Memory B cell (primary cell): ENCODE measurements around the gene DENND5A.
"Not testable (repeated sequence)": the region's sequence is repeated elsewhere in the genome, so short reads cannot be mapped to it uniquely, and the experiment has no call there.

Experiments used
- ATAC-seq: fragments of 150-1000 bp; cut with Tn5 transposase; 2 replicates; pipeline ENCODE4 v1.10.0; 2021; ENCODE audit warnings: low read depth, mild to moderate bottlenecking, moderate library complexity
- DNase-seq, 2 donors: peaks; one replicate each; pipeline ENCODE4 v3.0.0; 2022; ENCODE audit warnings: low spot score in 2 of 2
- H3K27ac Mint-ChIP-seq: one replicate; pipeline ENCODE4 v1.8.0; 2022; ENCODE audit warnings: mild to moderate bottlenecking, moderate library complexity, mixed read lengths
- H3K27me3 Mint-ChIP-seq: one replicate; pipeline ENCODE4 v1.8.0; 2022; ENCODE audit warnings: mixed read lengths
- H3K36me3 Mint-ChIP-seq: one replicate; pipeline ENCODE4 v1.8.0; 2022; ENCODE audit warnings: mild to moderate bottlenecking, mixed read lengths
- H3K4me1 Mint-ChIP-seq: one replicate; pipeline ENCODE4 v1.8.0; 2022; ENCODE audit warnings: mixed read lengths
- H3K4me3 Mint-ChIP-seq: one replicate; pipeline ENCODE4 v1.8.0; 2022; ENCODE audit warnings: mild to moderate bottlenecking, moderate library complexity, mixed read lengths
- H3K9me3 Mint-ChIP-seq: one replicate; pipeline ENCODE4 v1.8.0; 2022; ENCODE audit warnings: mixed read lengths

The DENND5A gene

DNA sequence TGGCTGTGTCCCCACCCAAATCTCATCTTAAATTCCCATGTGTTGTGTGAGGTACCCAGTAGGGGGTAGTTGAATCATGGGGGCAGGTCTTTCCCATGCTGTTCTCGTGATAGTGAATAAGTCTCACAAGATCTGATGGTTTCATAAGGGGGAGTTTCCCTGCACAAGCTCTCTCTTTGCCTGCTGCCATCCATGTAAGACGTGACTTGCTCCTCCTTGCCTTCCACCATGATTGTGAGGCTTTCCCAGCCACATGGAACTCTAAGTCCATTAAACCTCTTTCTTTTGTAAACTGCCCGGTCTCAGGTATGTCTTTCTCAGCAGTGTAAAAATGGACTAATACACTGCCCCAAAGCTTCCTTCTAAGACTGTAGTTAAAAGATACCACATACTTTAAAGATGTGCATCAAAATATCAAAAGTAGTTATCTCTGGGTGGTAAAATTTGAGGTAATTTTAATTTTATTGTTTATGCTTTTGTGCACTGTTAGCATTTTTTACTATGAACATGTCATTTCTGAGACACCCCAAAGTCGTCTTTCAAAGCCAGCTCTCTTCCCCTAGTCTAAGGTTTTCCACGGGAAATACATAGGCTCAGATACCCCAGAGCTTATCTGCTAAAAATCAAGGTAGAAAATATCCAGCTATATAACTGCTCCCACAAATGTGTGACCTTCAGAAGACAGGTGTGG, 74.7 kb downstream of the DENND5A start:
- H3K36me3 Mint-ChIP-seq, result peaks cover 24% of the 10 kb centered on the region
- DNase-seq, H3K4me3 Mint-ChIP-seq, H3K27me3 Mint-ChIP-seq, H3K27ac Mint-ChIP-seq, H3K9me3 Mint-ChIP-seq, ATAC-seq, H3K4me1 Mint-ChIP-seq: not testable (repeated sequence)

DNA sequence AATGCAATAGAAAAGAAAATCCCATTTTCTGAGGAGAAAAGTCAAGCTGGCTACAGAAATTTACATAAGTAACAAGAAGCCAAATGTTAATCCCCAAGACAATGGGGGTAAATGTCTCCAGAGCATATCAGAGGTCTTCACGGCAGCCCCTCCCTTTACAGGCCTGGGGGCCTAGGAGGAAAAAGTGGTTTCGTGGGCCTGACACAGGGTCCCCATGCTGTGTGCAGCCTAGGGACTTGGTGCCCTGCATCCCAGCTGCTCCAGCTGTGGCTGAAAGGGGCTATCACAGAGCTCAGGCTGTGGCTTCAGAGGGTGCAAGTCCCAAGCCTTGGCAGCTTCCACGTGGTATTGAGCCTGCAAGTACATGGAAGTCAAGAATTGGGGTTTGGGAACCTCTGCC, 76.3 kb downstream of the DENND5A start:
- DNase-seq, H3K9me3 Mint-ChIP-seq, H3K27me3 Mint-ChIP-seq, H3K4me3 Mint-ChIP-seq, H3K27ac Mint-ChIP-seq, ATAC-seq, H3K4me1 Mint-ChIP-seq: not testable (repeated sequence)
- H3K36me3 Mint-ChIP-seq, result peaks cover 26% of the 10 kb centered on the region

DNA sequence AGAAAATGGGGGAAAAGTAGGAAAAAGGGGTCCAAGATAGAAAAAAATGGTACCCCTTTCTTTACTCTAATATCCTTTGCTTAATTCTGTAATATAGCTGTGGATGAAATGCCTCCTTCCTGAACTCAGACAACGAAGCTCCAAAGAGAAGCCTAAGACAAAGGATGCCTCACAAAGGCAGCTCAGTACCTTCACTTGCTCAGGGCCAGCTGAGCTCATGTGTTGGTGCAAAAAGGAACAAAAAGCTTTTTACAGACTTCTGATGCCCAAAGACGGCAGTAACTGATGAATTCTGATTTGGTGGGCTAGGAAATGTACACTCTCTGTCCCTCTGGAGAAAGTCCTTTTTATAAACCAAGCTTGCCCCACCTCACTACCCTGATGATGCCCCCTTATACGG, 77.5 kb downstream of the DENND5A start:
- DNase-seq (no peak), ATAC-seq (no peak)
- H3K36me3 Mint-ChIP-seq, result peaks cover 26% of the 10 kb centered on the region
- H3K9me3 Mint-ChIP-seq, result no peaks in the 10 kb centered on the region
- H3K27me3 Mint-ChIP-seq, result no peaks in the 10 kb centered on the region
- no peak overlapping the region for H3K4me3 Mint-ChIP-seq
- H3K4me1 Mint-ChIP-seq, result no peaks in the 10 kb centered on the region
- no peak overlapping the region for H3K27ac Mint-ChIP-seq

DNA sequence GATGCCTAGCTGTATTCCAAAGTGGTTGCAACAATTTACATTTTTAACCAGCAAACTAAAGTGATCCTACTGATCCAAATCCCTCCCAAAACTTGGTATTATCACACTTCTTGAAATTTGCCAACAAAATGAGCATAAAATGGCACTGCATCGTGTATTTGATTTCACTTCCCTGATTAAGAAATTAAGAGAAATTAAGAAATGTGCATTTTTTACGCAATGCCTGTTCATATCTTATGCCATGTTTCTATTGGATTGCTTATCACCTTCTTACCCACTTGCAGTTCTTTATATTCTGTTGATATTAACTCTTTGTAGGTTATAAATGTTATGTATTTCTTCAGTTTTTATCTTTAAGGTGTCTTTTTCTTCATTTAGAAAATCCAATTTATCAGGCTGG, 80.6 kb downstream of the DENND5A start:
- no peaks in the 10 kb centered on the region for H3K27me3 Mint-ChIP-seq
- no peak for DNase-seq
- H3K9me3 Mint-ChIP-seq, result no peaks in the 10 kb centered on the region
- no peak overlapping the region for H3K27ac Mint-ChIP-seq
- no peak overlapping the region for H3K4me3 Mint-ChIP-seq
- no peak for ATAC-seq
- peaks cover 26% of the 10 kb centered on the region for H3K36me3 Mint-ChIP-seq
- H3K4me1 Mint-ChIP-seq, result no peaks in the 10 kb centered on the region

DNA sequence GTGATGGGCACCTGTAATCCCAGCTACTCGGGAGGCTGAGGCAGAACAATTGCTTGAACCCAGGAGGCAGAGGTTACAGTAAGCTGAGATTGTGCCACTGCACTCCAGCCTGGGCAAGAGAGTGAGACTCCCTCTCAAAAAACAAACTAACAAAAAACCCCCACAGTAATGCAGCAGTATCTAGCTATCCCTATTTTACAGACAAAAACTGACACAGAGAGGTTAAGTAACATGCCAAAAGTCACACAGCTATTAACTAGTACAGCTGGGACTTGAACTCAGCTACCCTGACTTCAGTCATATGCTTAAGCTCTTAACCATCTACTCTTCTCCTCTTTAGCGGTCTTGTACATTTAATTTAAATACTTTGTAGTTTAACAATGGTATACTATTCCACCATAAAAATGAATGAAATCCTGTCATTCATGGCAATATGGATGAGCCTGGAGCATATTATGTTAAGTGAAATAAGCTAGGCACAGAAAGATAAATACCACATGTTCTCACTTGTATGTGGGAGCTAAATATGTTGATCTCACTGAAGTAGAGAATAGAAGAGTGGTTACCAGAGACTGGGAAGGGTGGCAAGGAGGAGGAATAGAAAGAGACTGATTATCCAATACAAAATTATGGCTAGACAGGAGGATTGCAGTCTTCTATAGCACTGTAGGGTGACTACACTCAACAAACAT, 82.8 kb downstream of the DENND5A start:
- Mint-ChIP-seq H3K27me3 (no peaks in the 10 kb centered on the region), H3K36me3 (peaks cover 20% of the 10 kb centered on the region), H3K4me1 (no peaks in the 10 kb centered on the region), H3K27ac (no peak overlapping the region), H3K4me3 (no peak overlapping the region), H3K9me3 (no peaks in the 10 kb centered on the region)
- ATAC-seq (no peak), DNase-seq (no peak)

DNA sequence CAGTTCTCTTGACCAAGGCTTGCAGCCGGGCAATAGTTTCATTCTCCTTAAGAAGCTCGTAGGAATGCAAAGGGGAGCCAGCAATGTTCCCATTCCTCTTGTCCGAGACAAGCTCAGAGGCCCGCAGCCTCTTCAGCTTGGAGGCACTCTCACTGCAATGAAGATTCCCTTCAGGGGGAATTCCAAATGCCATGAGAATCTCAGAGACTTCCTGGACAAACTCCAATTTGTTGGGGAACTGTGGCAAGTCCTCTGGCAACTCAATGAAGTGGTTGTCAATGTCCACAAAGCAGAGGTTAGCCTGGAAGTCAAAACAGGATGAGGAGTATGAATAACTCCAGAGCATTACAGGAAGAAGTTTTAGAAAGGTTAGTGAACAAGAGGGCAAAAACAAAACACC, 84.4 kb downstream of the DENND5A start:
- Mint-ChIP-seq H3K36me3 (peaks cover 28% of the 10 kb centered on the region), H3K9me3 (no peaks in the 10 kb centered on the region), H3K4me1 (no peaks in the 10 kb centered on the region), H3K4me3 (no peak overlapping the region), H3K27ac (peak overlapping the region; percentile 14), H3K27me3 (no peaks in the 10 kb centered on the region)
- DNase-seq (no peak), ATAC-seq (no peak)

DNA sequence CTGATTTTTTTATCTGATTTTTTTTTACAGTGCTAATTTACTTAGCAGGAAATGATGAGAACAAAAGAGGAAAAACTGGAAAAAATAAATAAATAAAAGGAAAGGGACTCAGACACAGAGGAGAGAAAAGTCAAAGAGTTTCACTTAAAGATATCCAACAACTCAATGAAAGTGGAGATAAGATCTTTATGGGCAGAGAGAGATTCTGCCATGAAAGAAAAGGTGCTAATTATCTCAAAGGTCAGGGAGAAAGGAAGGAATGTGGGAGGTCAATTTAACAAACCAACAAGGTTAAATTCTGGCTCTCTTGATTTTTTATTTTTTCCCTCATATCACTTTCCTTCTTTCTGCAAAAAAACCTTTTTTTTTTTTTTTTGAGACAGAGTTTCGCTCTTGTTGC, 86.0 kb downstream of the DENND5A start:
- Mint-ChIP-seq H3K36me3 (peaks cover 23% of the 10 kb centered on the region), H3K4me3 (no peak overlapping the region), H3K27ac (no peak overlapping the region), H3K4me1 (no peaks in the 10 kb centered on the region), H3K27me3 (no peaks in the 10 kb centered on the region), H3K9me3 (no peaks in the 10 kb centered on the region)
- DNase-seq (no peak), ATAC-seq (no peak)

DNA sequence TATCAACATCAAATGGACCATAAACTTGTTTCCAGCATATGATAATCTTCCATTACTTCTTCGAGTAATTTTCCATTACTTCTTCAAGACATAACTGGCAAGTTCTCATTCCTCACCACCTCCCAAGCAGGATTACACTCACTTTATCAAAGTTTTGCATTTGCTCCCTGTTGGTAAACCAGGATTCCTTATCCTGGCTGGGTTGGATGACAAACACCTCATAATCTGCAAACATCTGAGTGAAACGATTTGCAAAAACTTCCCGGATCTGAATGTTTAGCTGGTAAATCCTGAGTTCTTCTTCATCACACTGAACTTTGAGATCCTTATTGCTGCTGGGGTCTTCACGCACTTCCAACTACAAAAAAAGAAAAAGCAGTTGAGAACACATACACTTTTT, 86.4 kb downstream of the DENND5A start:
- Mint-ChIP-seq H3K4me3 (no peak overlapping the region), H3K4me1 (no peaks in the 10 kb centered on the region), H3K27me3 (no peaks in the 10 kb centered on the region), H3K9me3 (no peaks in the 10 kb centered on the region), H3K27ac (no peak overlapping the region), H3K36me3 (peaks cover 23% of the 10 kb centered on the region)
- no peak for ATAC-seq
- DNase-seq, result no peak

DNA sequence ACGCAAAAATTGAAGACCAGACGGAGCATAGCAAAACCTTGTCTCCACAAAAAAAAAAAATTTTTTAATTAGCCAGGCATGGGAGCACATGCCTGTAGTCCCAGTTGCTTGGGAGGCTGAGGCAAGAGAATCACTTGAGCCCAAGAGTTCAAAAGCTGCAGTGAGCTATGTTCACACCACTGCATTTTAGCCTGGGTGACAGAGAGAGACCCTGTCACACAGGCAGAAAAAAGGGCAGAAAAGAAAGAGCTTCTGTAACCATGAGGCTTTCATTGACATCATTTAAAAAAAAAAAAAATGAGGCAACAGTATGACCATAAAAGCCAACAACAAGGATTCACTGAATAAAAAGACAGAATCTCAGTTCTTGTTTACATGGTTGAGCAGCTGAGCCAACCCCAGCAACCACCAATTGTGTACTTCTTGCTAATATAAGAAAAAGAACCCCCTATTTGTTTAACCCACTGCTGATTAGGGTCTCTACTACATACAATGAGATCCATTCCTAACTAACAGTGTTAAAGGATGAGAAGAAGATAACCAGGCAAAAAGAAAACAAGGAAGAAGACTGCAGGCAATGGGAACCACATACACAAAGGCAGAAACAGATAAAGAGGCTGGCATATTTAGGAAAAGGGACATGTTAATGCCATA, 87.6 kb downstream of the DENND5A start:
- Mint-ChIP-seq H3K4me1 (no peaks in the 10 kb centered on the region), H3K27me3 (no peaks in the 10 kb centered on the region), H3K36me3 (peaks cover 28% of the 10 kb centered on the region), H3K4me3 (no peak overlapping the region), H3K27ac (no peak overlapping the region), H3K9me3 (no peaks in the 10 kb centered on the region)
- DNase-seq (no peak), ATAC-seq (no peak)

DNA sequence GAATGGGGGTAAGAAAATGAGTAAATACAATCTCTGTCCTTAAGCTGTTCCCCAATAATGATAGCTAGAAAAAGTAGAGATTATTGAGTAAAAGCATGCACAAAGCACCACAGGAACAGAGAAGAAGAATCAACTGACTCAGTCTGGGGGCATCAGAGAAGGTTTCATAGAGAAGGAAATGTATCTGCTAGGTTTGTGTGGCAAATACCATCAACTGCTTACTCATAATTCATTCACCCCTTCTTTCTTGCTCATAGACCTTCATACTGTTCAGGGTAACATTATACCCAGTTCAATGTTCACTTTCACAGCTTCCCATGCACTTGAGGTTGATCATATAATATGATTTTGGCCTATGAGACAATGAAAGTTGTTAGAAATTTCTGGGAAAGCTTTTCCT, 88.6 kb downstream of the DENND5A start:
- peaks cover 38% of the 10 kb centered on the region for H3K36me3 Mint-ChIP-seq
- no peaks in the 10 kb centered on the region for H3K9me3 Mint-ChIP-seq
- H3K27ac Mint-ChIP-seq, result no peak overlapping the region
- no peak overlapping the region for H3K4me3 Mint-ChIP-seq
- no peaks in the 10 kb centered on the region for H3K27me3 Mint-ChIP-seq
- no peaks in the 10 kb centered on the region for H3K4me1 Mint-ChIP-seq
- ATAC-seq (no peak), DNase-seq (no peak)

DNA sequence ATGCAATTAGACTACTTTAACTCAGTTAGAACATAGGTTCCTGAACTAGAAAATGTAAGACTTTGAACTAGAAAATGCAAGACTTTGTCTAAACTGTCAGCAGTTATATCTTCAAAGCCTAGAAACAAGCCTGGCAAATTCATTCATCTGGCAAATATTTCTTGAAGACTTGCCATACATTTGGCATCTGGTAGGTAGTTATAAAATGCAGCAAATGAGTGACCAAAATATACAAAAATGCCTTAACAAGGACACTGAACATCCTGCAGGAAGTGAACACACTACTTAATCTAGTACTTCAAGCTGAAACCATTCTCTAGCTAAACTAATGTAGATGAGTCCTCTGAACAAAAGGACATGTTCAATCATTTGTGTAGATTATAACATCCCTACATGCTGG, 89.0 kb downstream of the DENND5A start:
- Mint-ChIP-seq H3K4me1 (no peaks in the 10 kb centered on the region), H3K36me3 (peaks cover 38% of the 10 kb centered on the region), H3K9me3 (no peaks in the 10 kb centered on the region), H3K27me3 (no peaks in the 10 kb centered on the region), H3K4me3 (no peak overlapping the region), H3K27ac (no peak overlapping the region)
- ATAC-seq (no peak), DNase-seq (no peak)

DNA sequence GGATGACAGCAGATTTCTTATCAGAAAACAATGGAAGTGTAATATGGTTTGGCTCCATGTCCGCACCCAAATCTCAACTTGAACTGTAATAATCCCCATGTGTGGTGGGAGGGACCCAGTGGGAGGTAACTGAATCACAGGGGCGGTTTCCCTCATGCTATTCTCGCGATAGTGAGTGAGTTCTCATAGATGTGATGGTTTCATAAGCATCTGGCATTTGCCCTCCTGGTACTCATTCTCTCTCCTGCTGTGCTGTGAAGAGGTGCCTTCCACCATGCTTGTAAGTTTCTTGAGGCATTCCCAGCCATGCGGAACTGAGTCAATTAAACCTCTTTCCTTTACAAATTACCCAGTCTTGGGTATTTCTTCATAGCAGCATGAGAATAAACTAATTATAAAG, 92.8 kb downstream of the DENND5A start:
- H3K9me3 Mint-ChIP-seq, result no peaks in the 10 kb centered on the region
- no peaks in the 10 kb centered on the region for H3K27me3 Mint-ChIP-seq
- DNase-seq (no peak), ATAC-seq (no peak)
- H3K36me3 Mint-ChIP-seq, result peaks cover 36% of the 10 kb centered on the region
- H3K4me1 Mint-ChIP-seq, result no peaks in the 10 kb centered on the region
- no peak overlapping the region for H3K4me3 Mint-ChIP-seq
- no peak overlapping the region for H3K27ac Mint-ChIP-seq

DNA sequence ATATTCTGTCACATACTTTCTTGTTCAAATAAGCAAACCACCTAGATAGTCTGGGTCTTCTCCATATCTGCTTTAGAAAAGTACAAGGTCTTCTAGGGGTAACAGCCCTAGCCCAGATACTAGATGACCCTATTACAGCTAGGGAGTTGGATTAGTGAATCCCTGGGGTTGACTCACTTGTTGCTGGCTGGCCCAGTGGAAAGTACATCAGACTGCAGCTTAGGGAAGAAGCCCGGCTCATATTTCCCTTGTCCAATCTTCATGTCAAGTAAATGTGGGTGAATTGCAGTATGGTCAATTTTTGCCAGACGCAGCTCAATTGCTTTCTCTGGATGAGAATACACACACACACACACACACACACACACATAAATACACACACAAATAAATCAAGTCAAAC, 94.7 kb downstream of the DENND5A start:
- DNase-seq (no peak), ATAC-seq (no peak)
- no peaks in the 10 kb centered on the region for H3K9me3 Mint-ChIP-seq
- peaks cover 34% of the 10 kb centered on the region for H3K36me3 Mint-ChIP-seq
- H3K27me3 Mint-ChIP-seq, result no peaks in the 10 kb centered on the region
- H3K4me3 Mint-ChIP-seq, result no peak overlapping the region
- no peak overlapping the region for H3K27ac Mint-ChIP-seq
- H3K4me1 Mint-ChIP-seq, result no peaks in the 10 kb centered on the region

DNA sequence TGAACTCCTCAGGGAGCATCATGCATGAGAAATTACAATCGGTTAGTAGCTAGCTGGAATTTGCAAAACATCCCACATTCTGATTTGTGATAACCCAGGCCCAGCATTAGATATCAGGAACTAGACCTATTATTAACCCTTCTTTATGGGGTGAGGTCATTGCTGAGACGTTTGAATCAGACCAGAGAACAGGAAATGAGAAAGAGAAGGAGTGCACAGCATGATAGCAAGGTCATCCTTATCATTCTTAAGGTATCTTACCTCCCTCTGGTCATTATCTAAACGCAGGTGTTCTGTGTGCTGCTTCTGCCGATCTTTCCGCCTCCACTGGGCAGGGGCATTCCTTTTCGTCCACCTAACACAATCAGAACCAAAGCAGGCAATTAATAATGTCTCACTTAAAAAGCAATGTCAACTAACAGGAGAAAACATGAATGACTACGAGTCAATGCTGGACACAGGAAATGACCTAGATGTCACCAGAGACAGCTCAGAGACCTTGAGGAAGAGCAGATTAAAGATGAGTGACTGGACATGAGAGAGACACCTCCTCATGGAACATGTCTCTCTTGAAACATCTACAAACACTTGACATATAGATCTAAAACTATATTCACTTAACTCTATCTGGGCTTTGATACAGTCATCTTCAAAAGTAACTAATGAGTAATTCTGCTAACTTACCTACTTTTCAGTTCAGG, 95.4 kb downstream of the DENND5A start:
- Mint-ChIP-seq H3K4me3 (no peak overlapping the region), H3K27me3 (no peaks in the 10 kb centered on the region), H3K36me3 (peaks cover 35% of the 10 kb centered on the region), H3K9me3 (no peaks in the 10 kb centered on the region), H3K27ac (peak overlapping the region; percentile 18), H3K4me1 (no peaks in the 10 kb centered on the region)
- ATAC-seq (no peak), DNase-seq (no peak)
